Trophoblast cell (in vitro differentiated cells and primary cell): ENCODE data around the gene SEMA3G.

ENCODE experiments used
- DNase-seq, 2 donors: peaks; one replicate each; pipeline ENCODE4 v3.0.0-alpha.2; 2016
- H2AFZ ChIP-seq: 2 replicates; pipeline ENCODE4 v1.6.1; 2013; ENCODE audit warnings: low read length, moderate library complexity, mild to moderate bottlenecking; ENCODE audit not compliant: insufficient read depth, poor library complexity
- H2AK5ac ChIP-seq: 2 replicates; pipeline ENCODE4 v1.6.1; 2013; ENCODE audit warnings: mild to moderate bottlenecking, low read length
- H2BK120ac ChIP-seq: 2 replicates; pipeline ENCODE4 v1.6.1; 2013; ENCODE audit warnings: low read length, mild to moderate bottlenecking, moderate library complexity; ENCODE audit not compliant: insufficient read depth, poor library complexity
- H2BK12ac ChIP-seq: 2 replicates; pipeline ENCODE4 v1.6.1; 2013; ENCODE audit warnings: mild to moderate bottlenecking, low read length, moderate library complexity
- H2BK5ac ChIP-seq: 2 replicates; pipeline ENCODE4 v1.6.1; 2013; ENCODE audit warnings: low read length, low read depth, moderate library complexity, mild to moderate bottlenecking; ENCODE audit not compliant: poor library complexity
- H3K14ac ChIP-seq: 2 replicates; pipeline ENCODE4 v1.6.1; 2013; ENCODE audit warnings: mild to moderate bottlenecking, low read length
- H3K18ac ChIP-seq: 2 replicates; pipeline ENCODE4 v1.6.1; 2013; ENCODE audit warnings: mild to moderate bottlenecking, low read length
- H3K23ac ChIP-seq: 2 replicates; pipeline ENCODE4 v1.6.1; 2013; ENCODE audit warnings: low read length
- H3K27ac ChIP-seq: 2 replicates; pipeline ENCODE4 v1.5.1; 2013; ENCODE audit warnings: low read depth, mild to moderate bottlenecking, inconsistent platforms, low read length, moderate library complexity
- H3K27me3 ChIP-seq: 2 replicates; pipeline ENCODE4 v1.6.1; 2013; ENCODE audit warnings: inconsistent platforms, mild to moderate bottlenecking, low read length, moderate library complexity; ENCODE audit not compliant: insufficient read depth
- H3K36me3 ChIP-seq, 2 experiments: 1 replicate in 1 of 2; 2 replicates in 1 of 2; pipeline ENCODE4 v1.6.1; 2013; ENCODE audit warnings: low read length in 2 of 2, mild to moderate bottlenecking in 2 of 2, moderate library complexity in 1 of 2; ENCODE audit not compliant: insufficient read depth in 2 of 2, control insufficient read depth in 1 of 2
- H3K4ac ChIP-seq: 2 replicates; pipeline ENCODE4 v1.6.1; 2013; ENCODE audit warnings: low read depth, mild to moderate bottlenecking, low read length, moderate library complexity
- H3K4me1 ChIP-seq, 2 experiments: 1 replicate in 1 of 2; 2 replicates in 1 of 2; pipeline ENCODE4 v1.6.1; 2013; ENCODE audit warnings: low read length in 2 of 2, mild to moderate bottlenecking in 2 of 2, moderate library complexity in 1 of 2; ENCODE audit not compliant: insufficient read depth in 2 of 2, control insufficient read depth in 1 of 2
- H3K4me2 ChIP-seq: 2 replicates; pipeline ENCODE4 v1.6.1; 2013; ENCODE audit warnings: inconsistent platforms, mild to moderate bottlenecking, low read length, moderate library complexity
- H3K4me3 ChIP-seq: 2 replicates; pipeline ENCODE4 v1.5.1; 2013; ENCODE audit warnings: mild to moderate bottlenecking, low read depth, low read length, inconsistent platforms
- H3K79me1 ChIP-seq: one replicate; pipeline ENCODE4 v1.6.1; 2013; ENCODE audit warnings: low read length
- H3K79me2 ChIP-seq: 2 replicates; pipeline ENCODE4 v1.6.1; 2013; ENCODE audit warnings: low read length, mild to moderate bottlenecking; ENCODE audit not compliant: control insufficient read depth, insufficient read depth, poor library complexity
- H3K9ac ChIP-seq: 2 replicates; pipeline ENCODE4 v1.6.1; 2013; ENCODE audit warnings: mild to moderate bottlenecking, low read length
- H3K9me3 ChIP-seq: 2 replicates; pipeline ENCODE4 v1.6.1; 2013; ENCODE audit warnings: low read depth, mild to moderate bottlenecking, control low read depth, inconsistent platforms, low read length; ENCODE audit not compliant: insufficient read depth
- H4K12ac ChIP-seq: 2 replicates; pipeline ENCODE4 v1.6.1; 2013; ENCODE audit warnings: low read depth, mild to moderate bottlenecking, low read length, moderate library complexity
- H4K8ac ChIP-seq: 2 replicates; pipeline ENCODE4 v1.6.1; 2013; ENCODE audit warnings: low read depth, mild to moderate bottlenecking, low read length, moderate library complexity
- H4K91ac ChIP-seq: one replicate; pipeline ENCODE4 v1.6.1; 2013; ENCODE audit warnings: low read depth, mild to moderate bottlenecking, low read length, moderate library complexity
- WGBS: extraction: QIAGEN DNeasy Blood & Tissue Kit; methylation state at CpG from one replicate; pipeline ENCODE4 v1.1.7; 2013; ENCODE audit warnings: missing lambda C conversion rate; ENCODE audit not compliant: insufficient read length, insufficient coverage; ENCODE audit errors: extremely low coverage; 5-methylcytosine and 5-hydroxymethylcytosine counted together

Gene SEMA3G

DNA sequence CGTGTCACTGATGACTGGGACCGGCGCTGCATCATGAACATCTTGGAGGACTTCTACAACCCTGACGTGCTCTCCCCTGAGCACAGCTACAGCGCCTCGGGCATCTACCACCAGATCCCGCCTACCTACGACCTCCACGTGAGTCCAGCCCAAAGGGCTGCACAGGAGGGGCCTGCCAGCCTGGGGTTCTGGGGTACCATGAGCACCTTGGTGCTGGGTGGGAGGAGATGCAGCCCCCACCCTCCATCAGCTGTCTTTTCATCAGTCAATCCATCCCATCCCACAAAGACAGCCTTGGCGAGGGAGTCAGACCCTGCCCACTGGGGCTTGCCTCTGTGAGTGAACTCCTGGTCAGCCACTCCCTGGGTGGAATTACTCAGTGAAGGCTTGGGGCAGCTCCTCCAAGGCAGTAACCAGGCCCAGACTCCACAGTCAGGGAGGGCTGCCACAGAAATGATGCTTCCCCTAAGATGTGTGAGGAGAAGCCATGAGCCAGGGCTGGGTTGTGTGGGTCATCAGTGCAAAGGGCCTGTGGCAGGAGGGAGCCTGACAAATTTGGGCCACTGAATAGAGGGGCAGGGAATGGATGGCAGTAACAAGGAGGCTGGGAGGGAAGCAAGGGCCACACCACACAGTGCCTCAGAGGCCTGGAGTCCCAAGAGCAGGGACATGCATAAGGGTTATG is 47.9 kb downstream of the SEMA3G start:
- Histone ChIP-seq H3K14ac (no peak overlapping the region), H2BK120ac (no peak overlapping the region), H3K18ac (no peak overlapping the region), H3K79me2 (no peaks in the 10 kb centered on the region), H3K9me3 (no peaks in the 10 kb centered on the region), H2AFZ (no peak overlapping the region), H3K4me2 (no peak overlapping the region), H3K79me1 (no peaks in the 10 kb centered on the region), H2BK12ac (no peak overlapping the region), H2AK5ac (no peak overlapping the region), H4K91ac (no peak overlapping the region), H3K4me1 (peaks cover under 1 to 2% of the 10 kb centered on the region in 2 experiments), H4K8ac (no peak overlapping the region), H3K23ac (no peak overlapping the region), H4K12ac (no peak overlapping the region), H3K9ac (no peak overlapping the region), H3K4ac (no peak overlapping the region), H3K36me3 (peaks cover 19 to 22% of the 10 kb centered on the region in 2 experiments), H2BK5ac (no peak overlapping the region), H3K4me3 (no peak overlapping the region), H3K27ac (no peak overlapping the region), H3K27me3 (no peaks in the 10 kb centered on the region)
- no peak for DNase-seq
- WGBS = no CpG with 5 or more reads among the region's 10 CpGs

DNA sequence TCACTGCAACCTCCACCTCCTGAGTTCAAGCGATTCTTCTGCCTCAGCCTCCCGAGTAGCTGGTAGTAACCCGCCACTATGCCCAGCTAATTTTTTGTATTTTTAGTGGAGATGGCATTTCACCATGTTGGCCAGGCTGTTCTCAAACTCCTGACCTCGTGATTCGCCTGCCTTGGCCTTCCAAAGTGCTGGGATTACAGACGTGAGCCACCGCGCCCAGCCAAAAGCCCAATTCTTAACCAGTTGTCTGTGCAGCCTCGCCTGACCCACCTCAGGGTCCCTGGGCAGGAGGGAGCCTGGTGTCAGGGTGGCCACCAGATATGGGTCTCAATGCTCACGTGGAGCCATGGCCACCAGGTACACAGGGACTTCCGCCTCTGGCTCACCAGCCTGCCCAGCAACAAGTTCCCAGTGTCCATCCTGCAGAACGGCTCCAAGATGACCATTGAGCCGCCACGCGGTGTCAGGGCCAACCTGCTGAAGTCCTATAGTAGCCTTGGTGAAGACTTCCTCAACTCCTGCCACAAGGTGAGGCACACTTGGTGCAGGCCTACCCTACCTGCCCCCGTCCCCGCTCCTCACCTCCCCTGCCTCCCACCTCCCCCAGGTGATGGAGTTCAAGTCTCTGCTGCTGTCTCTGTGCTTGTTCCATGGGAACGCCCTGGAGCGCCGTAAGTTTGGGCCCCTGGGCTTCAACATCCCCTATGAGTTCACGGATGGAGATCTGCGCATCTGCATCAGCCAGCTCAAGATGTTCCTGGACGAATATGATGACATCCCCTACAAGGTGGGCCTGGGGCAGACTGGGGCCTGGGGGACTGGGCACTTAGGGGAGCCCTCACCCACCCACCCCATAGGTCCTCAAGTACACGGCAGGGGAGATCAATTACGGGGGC is 48.6 kb downstream of the SEMA3G start:
- H3K27me3 ChIP-seq = no peaks in the 10 kb centered on the region
- peaks cover under 1% of the 10 kb centered on the region for H3K9me3 ChIP-seq
- no peak overlapping the region for H2AK5ac ChIP-seq
- H2BK12ac ChIP-seq = no peak overlapping the region
- H3K79me2 ChIP-seq = no peaks in the 10 kb centered on the region
- H3K14ac ChIP-seq = no peak overlapping the region
- no peak overlapping the region for H4K8ac ChIP-seq
- no peak overlapping the region for H2BK120ac ChIP-seq
- WGBS = no CpG with 5 or more reads among the region's 25 CpGs
- H3K27ac ChIP-seq = no peak overlapping the region
- H3K9ac ChIP-seq = no peak overlapping the region
- H3K79me1 ChIP-seq = no peaks in the 10 kb centered on the region
- H2AFZ ChIP-seq = no peak overlapping the region
- H2BK5ac ChIP-seq = no peak overlapping the region
- no peak overlapping the region for H3K18ac ChIP-seq
- no peak overlapping the region for H3K4me3 ChIP-seq
- no peak overlapping the region for H3K23ac ChIP-seq
- DNase-seq = no peak
- H3K36me3 ChIP-seq = peaks cover 11 to 14% of the 10 kb centered on the region in 2 experiments
- H3K4me2 ChIP-seq = no peak overlapping the region
- no peak overlapping the region for H4K91ac ChIP-seq
- no peak overlapping the region for H3K4ac ChIP-seq
- no peak overlapping the region for H4K12ac ChIP-seq
- H3K4me1 ChIP-seq = no peaks in the 10 kb centered on the region

DNA sequence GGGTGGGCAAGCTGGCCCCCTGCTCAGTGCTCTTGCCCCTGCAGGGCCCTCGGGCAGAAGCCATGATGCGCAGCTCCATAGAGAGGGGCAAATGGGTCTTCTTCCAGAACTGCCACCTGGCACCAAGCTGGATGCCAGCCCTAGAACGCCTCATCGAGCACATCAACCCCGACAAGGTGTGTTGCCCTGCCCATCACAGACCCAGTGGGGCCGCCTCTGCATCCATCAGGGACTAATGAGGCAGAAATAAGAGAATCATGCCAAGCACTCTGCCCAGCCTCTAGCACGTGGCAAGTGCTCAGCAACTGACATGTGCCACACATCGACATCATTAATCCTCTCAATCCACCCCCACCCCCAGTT is 49.4 kb downstream of the SEMA3G start:
- Histone ChIP-seq H3K4ac (no peak overlapping the region), H3K18ac (no peak overlapping the region), H3K36me3 (peaks cover 4 to 8% of the 10 kb centered on the region in 2 experiments), H3K79me1 (no peaks in the 10 kb centered on the region), H3K9ac (no peak overlapping the region), H3K27me3 (no peaks in the 10 kb centered on the region), H2BK5ac (no peak overlapping the region), H2BK120ac (no peak overlapping the region), H2BK12ac (no peak overlapping the region), H3K4me2 (no peak overlapping the region), H3K4me3 (no peak overlapping the region), H4K8ac (no peak overlapping the region), H3K9me3 (peaks cover 3% of the 10 kb centered on the region), H3K23ac (no peak overlapping the region), H4K91ac (no peak overlapping the region), H3K14ac (no peak overlapping the region), H2AFZ (no peak overlapping the region), H3K4me1 (no peaks in the 10 kb centered on the region), H4K12ac (no peak overlapping the region), H2AK5ac (no peak overlapping the region), H3K79me2 (no peaks in the 10 kb centered on the region), H3K27ac (no peak overlapping the region)
- no peak for DNase-seq
- no CpG with 5 or more reads among the region's 8 CpGs for WGBS

DNA sequence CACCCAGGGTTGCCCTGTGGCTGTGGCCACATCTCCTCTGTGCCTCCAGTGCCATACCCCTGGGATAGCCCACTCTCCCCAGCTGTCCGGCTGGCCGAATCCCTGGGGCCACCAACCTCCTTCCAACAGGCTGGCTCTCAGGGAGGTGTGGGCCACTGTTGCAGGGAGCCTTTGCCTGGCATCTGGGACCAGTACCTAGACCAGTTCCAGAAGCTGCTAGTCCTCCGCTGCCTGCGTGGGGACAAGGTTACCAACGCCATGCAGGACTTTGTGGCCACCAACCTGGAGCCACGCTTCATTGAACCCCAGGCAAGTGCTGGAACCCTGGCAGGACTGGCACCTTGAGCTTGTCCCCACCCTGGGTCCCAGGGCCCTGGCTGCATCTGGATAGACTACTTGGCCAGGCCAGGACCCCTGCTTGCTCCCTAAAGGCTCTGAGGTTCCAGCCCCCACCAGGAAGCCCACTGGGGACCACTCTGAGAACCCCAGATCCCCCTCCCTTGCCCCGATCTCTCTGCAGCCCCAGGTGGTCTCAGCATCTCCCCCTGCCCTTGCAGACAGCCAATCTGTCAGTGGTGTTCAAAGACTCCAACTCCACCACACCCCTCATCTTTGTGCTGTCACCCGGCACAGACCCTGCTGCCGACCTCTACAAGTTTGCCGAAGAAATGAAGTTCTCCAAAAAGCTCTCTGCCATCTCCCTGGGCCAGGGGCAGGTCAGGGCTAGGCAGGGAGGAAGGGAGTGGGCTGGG is 50.0 kb downstream of the SEMA3G start:
- H3K14ac ChIP-seq = no peak overlapping the region
- no CpG with 5 or more reads among the region's 10 CpGs for WGBS

More for the DNA sequence above, 50.0 kb downstream of the SEMA3G start:
- H4K12ac ChIP-seq = no peak overlapping the region
- H3K9ac ChIP-seq = no peak overlapping the region
- no peak overlapping the region for H2AK5ac ChIP-seq
- H3K4me2 ChIP-seq = no peak overlapping the region
- no peak overlapping the region for H3K4ac ChIP-seq
- no peak overlapping the region for H2BK120ac ChIP-seq
- no peak overlapping the region for H3K23ac ChIP-seq
- no peak overlapping the region for H4K91ac ChIP-seq
- no peak overlapping the region for H3K18ac ChIP-seq
- H2BK12ac ChIP-seq = no peak overlapping the region
- no peaks in the 10 kb centered on the region for H3K4me1 ChIP-seq
- H3K79me2 ChIP-seq = no peaks in the 10 kb centered on the region
- no peaks in the 10 kb centered on the region for H3K79me1 ChIP-seq
- H3K4me3 ChIP-seq = no peak overlapping the region
- H2AFZ ChIP-seq = no peak overlapping the region
- peaks cover 0 to 3% of the 10 kb centered on the region in 2 experiments for H3K36me3 ChIP-seq
- DNase-seq = no peak
- no peak overlapping the region for H4K8ac ChIP-seq
- no peak overlapping the region for H2BK5ac ChIP-seq
- H3K27me3 ChIP-seq = no peaks in the 10 kb centered on the region
- H3K27ac ChIP-seq = no peak overlapping the region
- H3K9me3 ChIP-seq = peaks cover 3% of the 10 kb centered on the region
